ENCODE data around the gene USP44. TPM values are rescaled to one million over a fixed set of nuclear protein-coding genes. Genes with fewer than 3 reads are reported as not detected.
"Not testable (repeated sequence)": the region's sequence is repeated elsewhere in the genome, so short reads cannot be mapped to it uniquely, and the experiment has no call there.

The USP44 gene
- total RNA-seq, 1 donor from 2014 or later, result 0.49 TPM

DNA sequence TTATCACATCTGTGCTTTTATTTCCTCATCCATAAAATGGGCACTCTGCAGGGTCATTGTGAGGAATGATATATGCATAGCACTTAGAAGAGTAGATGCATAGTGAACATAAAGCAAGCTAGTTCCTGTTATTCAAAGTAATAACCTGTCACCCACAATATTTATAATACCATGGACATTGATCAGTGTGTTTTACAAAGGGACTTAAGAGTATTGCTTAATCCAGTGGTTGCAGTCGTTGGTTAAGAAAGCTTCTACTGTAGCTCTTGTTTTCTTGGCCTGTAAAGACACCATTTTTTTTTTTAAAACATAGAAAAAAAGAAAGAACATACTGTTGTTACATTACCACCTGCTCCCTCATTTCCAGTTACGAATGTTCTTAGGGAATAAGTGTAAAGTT, 64.3 kb downstream of the USP44 start:
- Histone ChIP-seq H3K4me1 (peaks cover 9% of the 10 kb centered on the region), H3K9me3 (no peaks in the 10 kb centered on the region), H3K36me3 (peaks cover 0 to 41% of the 10 kb centered on the region in 2 donors), H3K27me3 (no peaks in the 10 kb centered on the region), H3K4me3 (no peak overlapping the region), H3K27ac (no peak overlapping the region)
- no peak for DNase-seq (ENCODE audit: extremely low spot score in 2 of 2)
- intact Hi-C loops (cut with DNase I), result no loop called here
- TF ChIP-seq POLR2AphosphoS5 (IDR thresholded peaks at IDR 0.05; ENCODE audit: insufficient read depth in 1 of 2, low read depth in 1 of 2) (no peak), CTCF (IDR thresholded peaks at IDR 0.05) (no peak), POLR2A (IDR thresholded peaks at IDR 0.05) (no peak)

DNA sequence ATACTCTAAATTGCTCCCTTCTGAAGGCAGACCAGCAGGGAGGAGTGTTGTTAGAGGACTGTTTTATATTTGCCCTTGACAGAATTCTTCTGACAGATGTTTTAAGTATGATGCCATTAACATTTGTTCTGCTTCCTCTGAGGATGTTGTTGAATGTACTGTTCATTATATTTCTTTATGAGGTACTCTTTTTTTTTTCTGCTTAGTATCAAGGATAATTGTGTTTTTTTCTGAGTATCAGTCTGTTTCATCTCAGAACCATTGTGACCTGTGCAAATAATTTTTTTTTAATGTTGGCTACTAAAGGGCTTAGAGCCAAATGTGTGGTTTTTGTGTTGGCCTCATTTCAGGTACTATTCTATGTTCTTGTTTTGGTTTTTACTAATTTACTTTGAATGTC, 66.8 kb downstream of the USP44 start:
- no peaks in the 10 kb centered on the region for H3K27me3 ChIP-seq
- intact Hi-C loops (cut with DNase I), result no loop called here
- no peak for TF ChIP-seq CTCF (IDR thresholded peaks at IDR 0.05)
- no peak for TF ChIP-seq POLR2A (IDR thresholded peaks at IDR 0.05)
- no peak for TF ChIP-seq POLR2AphosphoS5 (IDR thresholded peaks at IDR 0.05; ENCODE audit: insufficient read depth in 1 of 2, low read depth in 1 of 2)
- no peaks in the 10 kb centered on the region for H3K9me3 ChIP-seq
- peaks cover 0 to 36% of the 10 kb centered on the region in 2 donors for H3K36me3 ChIP-seq
- H3K4me3 ChIP-seq, result no peak overlapping the region
- H3K27ac ChIP-seq, result no peak overlapping the region
- peaks cover 28% of the 10 kb centered on the region for H3K4me1 ChIP-seq
- no peak for DNase-seq (ENCODE audit: extremely low spot score in 2 of 2)

DNA sequence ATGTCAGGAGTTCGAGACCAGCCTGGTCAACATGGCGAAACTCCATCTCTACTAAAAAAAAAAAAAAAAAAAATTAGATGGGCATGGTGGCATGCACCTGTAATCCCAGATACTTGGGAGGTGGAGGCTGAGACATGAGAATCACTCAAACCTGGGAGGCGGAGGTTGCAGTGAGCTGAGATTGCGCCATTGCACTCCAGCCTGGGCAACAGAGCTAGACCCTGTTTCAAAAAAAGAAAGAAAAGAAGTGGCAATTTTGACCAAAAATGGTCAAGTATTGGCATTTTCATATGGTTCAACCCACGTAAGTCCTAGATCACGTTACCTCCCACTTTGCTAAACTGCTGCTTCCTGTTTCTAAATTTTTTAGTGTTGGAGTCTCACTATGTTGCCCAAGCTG, 68.7 kb downstream of the USP44 start:
- intact Hi-C loops (cut with DNase I); H3K27ac ChIP-seq; H3K9me3 ChIP-seq; H3K4me3 ChIP-seq; DNase-seq (ENCODE audit: extremely low spot score in 2 of 2); H3K27me3 ChIP-seq: not testable (repeated sequence)
- H3K36me3 ChIP-seq, result peaks cover 0 to 38% of the 10 kb centered on the region in 2 donors
- peaks cover 38% of the 10 kb centered on the region for H3K4me1 ChIP-seq

DNA sequence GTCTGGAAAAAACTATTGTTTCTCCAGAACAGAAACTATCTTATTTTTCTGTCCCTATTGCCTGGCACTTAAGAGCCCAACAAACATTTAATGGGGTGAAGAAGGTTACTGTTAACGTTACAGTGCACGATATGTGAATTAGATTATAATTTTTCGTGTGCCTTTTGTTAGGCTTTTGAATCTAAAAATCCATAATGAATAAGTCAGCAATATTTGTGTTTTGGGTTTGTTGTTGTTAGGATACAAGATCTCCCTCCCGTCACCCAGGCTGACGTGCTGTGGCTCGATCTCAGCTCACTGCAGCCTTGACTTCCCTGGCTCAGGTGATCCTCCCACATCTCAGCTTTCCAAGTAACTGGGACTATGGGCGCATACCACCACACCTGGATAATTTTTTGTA, 69.4 kb downstream of the USP44 start:
- Histone ChIP-seq H3K27me3 (no peaks in the 10 kb centered on the region), H3K36me3 (peaks cover 0 to 36% of the 10 kb centered on the region in 2 donors), H3K4me1 (peaks cover 44% of the 10 kb centered on the region)

DNA sequence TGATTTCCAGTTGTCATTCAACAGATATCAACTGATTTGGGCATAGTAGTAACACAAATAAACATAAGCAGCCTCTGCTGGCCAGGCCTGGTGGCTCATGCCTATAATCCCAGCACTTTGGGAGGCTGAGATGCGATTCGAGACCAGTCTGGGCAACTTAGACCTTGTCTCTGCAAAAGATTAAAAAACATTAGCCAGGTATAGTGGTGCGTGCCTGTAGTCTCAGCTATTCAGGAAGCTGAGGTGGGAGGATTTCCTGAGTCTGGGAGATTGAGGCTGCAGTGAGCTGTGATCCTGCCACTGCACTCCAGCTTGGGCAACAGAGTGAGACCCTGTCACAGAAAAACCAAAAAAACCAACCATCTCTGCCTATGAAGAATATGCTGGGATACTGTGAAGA, 70.2 kb downstream of the USP44 start:
- Histone ChIP-seq H3K27ac (no peak overlapping the region), H3K36me3 (peaks cover 0 to 36% of the 10 kb centered on the region in 2 donors), H3K9me3 (no peaks in the 10 kb centered on the region), H3K4me1 (peaks cover 52% of the 10 kb centered on the region), H3K27me3 (no peaks in the 10 kb centered on the region), H3K4me3 (no peak overlapping the region)
- intact Hi-C loops (cut with DNase I), result no loop called here
- TF ChIP-seq CTCF (IDR thresholded peaks at IDR 0.05) (no peak), POLR2A (IDR thresholded peaks at IDR 0.05) (no peak), POLR2AphosphoS5 (IDR thresholded peaks at IDR 0.05; ENCODE audit: insufficient read depth in 1 of 2, low read depth in 1 of 2) (no peak)
- DNase-seq (ENCODE audit: extremely low spot score in 2 of 2), result no peak

More for the DNA sequence above, 69.4 kb downstream of the USP44 start:
- H3K4me3 ChIP-seq, result no peak overlapping the region
- no peak for TF ChIP-seq POLR2A (IDR thresholded peaks at IDR 0.05)
- TF ChIP-seq CTCF (IDR thresholded peaks at IDR 0.05), result no peak
- no peak overlapping the region for H3K27ac ChIP-seq
- intact Hi-C loops (cut with DNase I), result no loop called here
- no peaks in the 10 kb centered on the region for H3K9me3 ChIP-seq
- DNase-seq (ENCODE audit: extremely low spot score in 2 of 2), result no peak

DNA sequence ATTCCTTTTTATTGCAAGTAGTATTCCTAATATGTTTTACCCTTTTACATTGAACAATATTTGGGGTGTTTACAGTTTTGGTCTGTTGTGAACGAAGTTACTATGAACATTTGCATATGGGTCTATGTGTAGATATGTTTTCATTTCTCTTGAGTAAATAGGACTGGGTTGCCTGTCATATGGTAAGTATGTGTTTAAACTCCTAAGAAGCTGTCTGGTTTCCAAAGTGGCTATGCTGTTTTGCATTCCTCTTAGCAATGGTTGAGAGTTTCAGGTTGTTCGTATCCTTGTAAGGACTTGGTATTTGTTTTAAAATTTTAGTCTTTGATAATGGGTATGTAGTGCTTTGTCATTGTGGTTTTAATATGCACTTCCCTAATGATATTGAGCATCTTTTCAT, 71.0 kb downstream of the USP44 start:
- peaks cover 60% of the 10 kb centered on the region for H3K4me1 ChIP-seq
- no peak for TF ChIP-seq POLR2AphosphoS5 (IDR thresholded peaks at IDR 0.05; ENCODE audit: insufficient read depth in 1 of 2, low read depth in 1 of 2)
- TF ChIP-seq CTCF (IDR thresholded peaks at IDR 0.05), result no peak
- no peak for TF ChIP-seq POLR2A (IDR thresholded peaks at IDR 0.05)
- intact Hi-C loops (cut with DNase I), result no loop called here
- peaks cover 0 to 34% of the 10 kb centered on the region in 2 donors for H3K36me3 ChIP-seq
- no peak overlapping the region for H3K27ac ChIP-seq
- no peaks in the 10 kb centered on the region for H3K27me3 ChIP-seq
- no peak for DNase-seq (ENCODE audit: extremely low spot score in 2 of 2)
- no peaks in the 10 kb centered on the region for H3K9me3 ChIP-seq
- H3K4me3 ChIP-seq, result no peak overlapping the region

Data from vagina (tissue), 2 donors.